ENCODE measurements around the gene IRF2BP1.

Gene IRF2BP1, protein sequence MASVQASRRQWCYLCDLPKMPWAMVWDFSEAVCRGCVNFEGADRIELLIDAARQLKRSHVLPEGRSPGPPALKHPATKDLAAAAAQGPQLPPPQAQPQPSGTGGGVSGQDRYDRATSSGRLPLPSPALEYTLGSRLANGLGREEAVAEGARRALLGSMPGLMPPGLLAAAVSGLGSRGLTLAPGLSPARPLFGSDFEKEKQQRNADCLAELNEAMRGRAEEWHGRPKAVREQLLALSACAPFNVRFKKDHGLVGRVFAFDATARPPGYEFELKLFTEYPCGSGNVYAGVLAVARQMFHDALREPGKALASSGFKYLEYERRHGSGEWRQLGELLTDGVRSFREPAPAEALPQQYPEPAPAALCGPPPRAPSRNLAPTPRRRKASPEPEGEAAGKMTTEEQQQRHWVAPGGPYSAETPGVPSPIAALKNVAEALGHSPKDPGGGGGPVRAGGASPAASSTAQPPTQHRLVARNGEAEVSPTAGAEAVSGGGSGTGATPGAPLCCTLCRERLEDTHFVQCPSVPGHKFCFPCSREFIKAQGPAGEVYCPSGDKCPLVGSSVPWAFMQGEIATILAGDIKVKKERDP

DNA sequence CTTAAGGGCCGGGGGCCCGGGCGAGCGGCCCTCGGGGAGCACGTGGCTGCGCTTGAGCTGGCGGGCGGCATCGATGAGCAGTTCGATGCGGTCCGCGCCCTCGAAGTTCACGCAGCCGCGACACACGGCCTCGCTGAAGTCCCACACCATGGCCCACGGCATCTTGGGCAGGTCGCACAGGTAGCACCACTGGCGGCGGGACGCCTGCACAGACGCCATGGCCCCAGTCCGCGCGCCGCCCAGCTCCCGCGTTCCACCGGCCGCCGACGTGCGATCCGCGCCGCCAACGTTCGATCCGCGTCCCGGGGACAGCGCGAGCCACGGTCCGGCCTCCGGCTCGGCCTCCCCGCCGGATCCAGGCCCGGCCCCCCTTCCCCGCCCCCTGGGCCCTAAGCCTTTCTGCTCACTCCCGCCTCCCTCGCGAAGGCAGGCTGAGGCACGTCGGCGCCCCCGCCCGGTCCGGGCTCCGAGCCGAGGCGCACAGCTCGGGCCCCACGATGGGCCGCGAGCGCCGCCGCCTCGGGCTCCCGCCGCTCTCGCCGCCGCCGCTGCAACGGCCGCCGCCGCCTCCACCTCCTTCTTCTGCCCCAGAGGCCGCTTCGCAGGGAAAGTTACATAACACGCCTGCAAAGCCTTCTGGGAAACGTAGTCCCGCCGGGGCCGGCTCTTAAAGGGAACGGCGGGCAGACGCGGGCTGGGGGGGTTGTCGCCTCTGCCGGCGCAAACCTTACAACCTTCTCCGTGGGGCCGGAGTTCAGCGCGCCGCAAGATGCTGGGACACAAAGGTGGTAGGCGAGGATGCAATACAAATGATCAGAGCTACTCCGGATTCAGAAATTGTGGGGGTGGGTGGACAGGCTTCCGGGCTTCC lies at the start of gene IRF2BP1:
Gene IRF2BP1, minus strand, starts transcription at position 586 of the 871 bp plus-strand sequence. Its CDS starts 367 bp downstream, at position 219.
- DNase-seq (ENCODE audit: low read depth in 2 of 2, low spot score in 1 of 2): peak; percentile 76 to 79

DNA sequence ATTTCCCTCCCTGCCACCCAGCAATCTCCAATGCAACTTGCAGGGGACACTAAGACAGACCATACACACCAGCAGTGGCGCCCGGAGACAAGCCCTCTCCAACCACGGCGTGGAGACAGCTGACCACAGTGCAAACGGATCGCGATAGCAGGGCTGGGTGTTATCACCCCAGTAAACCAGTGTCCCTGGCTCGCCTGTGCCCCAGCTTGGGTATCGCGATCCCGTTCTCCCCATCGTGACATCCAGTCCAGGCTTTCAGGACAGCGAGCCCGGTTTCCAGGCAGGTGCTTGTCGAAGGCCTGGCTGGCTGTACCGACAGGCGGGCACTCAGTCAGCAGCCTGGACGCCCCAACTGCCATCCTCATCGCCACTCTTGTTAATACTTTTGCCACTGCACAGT lies 49.3 kb upstream of the IRF2BP1 start:
- DNase-seq (ENCODE audit: low read depth in 2 of 2, low spot score in 1 of 2): no peak

DNA sequence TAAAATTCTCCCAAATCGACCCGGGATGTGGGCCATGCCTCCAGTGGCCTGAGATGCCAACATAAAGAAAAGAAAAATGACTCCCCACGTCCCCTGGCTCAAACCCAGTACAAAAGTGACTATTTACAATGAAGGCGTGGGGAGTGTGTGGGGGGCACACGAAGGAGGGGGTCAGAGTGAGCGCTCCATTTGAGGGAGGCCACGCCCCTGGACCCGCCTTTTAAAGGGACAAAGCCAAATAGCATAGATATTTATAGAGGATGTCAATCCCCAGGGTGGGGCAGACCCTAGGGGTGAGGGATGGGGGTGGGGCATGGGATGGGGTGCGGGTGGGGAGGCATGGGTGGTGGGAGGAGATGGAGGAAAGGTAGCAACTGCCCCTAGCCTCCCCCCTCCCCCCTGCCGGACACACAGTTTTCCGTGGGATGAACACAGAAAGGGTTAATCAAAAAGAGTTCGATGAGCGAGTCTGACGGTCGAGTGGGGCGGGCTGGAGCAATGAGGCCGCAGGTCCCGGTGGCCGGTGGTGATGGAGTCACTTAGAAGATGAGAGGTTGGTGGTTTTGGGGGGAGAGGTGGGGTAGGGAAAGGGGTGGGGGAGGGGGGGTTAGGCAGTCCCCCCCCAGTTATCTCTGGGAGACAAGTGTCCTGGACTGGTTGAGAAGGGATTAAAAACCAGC lies 48.8 kb upstream of the IRF2BP1 start:
- DNase-seq (ENCODE audit: low read depth in 2 of 2, low spot score in 1 of 2): no peak

DNA sequence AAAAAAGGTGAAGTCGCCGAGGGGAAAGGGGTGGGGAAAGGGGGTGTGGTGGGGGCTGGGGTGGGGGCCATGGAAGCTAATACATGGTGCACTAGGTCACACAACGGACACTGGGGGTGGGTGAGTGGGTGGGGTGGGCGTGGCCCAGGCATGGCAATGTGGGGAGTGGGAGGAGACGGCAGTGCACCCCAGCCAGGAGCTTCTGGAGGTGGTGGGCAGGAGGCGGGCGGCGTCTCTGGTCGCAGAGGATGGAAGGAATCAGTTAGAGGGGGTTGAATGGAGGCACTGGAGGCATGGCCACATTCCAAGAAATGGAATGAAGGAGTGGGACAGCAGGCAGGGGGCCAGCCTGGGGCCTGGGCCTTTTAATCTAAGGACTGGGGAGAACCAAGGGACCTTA lies 47.8 kb upstream of the IRF2BP1 start:
- no peak for DNase-seq (ENCODE audit: low read depth in 2 of 2, low spot score in 1 of 2)

DNA sequence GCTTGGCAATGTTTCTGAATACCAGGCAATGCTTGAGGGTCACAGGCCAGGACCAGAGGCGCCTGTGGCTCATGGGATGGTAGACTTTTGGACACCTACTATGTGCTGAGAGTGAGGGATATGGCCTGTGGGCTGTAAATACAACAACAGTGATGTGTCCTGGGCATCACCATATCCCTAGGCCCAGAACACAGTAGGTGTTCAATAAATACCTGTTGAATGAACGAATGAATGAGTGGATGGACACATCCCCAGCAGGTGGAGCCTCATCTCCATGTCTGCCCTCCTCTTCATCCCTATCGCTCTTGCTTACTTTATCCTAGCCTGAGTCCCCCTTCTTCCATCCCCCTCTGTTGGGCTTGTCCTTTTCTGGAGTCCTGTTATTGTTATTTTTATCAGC lies 45.1 kb upstream of the IRF2BP1 start:
- DNase-seq (ENCODE audit: low read depth in 2 of 2, low spot score in 1 of 2): no peak

DNA sequence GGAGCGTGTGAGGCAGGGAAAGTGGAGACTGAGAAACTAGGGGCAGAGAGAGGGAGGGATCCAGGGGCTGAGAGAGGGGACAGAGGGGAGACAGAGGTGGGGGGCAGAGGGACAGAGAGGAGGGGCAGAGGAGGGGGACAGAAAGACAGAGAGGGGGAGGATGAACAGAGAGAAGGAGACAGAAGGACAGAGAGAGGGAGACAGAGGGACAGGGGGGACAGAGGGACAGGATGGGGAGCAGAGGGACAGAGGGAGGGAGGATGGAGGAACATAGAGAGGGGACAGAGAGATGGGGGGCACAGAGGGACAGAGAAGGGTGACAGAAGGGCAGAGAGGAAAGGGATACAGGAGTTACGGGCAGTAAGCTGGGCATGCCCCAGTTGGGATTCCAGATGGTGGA lies 43.3 kb upstream of the IRF2BP1 start:
- DNase-seq (ENCODE audit: low read depth in 2 of 2, low spot score in 1 of 2): no peak

DNA sequence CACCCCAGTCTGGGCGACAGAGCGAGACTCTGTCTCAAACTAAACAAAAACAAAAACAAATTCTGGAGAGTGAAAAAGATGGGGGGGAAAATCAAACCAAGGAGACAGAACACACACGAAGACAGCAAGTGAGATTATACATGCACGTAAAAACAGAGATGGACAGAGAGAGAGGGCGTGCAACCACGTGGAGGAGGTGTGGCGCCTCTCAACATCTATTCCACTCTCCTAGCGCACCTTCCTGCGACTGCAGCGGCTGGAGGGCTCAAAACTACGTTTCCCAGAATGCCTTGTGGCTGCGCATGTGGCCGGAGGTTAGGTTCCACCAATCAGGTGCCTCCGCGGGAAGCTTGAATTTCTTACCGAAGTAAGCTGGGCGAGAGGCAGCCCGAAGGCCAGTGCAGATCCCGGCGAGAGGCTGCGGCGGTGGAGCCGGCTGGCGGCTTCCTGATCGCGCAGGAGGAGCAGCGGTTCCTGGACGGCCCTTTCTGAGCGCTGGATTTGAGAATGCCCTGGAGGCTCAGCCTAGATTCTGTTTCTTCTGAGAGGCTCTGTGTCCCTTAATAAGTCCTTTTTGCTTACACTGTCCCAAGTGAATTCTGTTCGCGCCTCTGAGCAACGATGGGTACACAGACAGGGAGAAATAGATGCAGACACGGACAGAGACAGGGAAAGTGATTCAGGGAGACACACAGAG lies 41.8 kb upstream of the IRF2BP1 start:
- DNase-seq (ENCODE audit: low read depth in 2 of 2, low spot score in 1 of 2): peak; percentile 54 to 78

DNA sequence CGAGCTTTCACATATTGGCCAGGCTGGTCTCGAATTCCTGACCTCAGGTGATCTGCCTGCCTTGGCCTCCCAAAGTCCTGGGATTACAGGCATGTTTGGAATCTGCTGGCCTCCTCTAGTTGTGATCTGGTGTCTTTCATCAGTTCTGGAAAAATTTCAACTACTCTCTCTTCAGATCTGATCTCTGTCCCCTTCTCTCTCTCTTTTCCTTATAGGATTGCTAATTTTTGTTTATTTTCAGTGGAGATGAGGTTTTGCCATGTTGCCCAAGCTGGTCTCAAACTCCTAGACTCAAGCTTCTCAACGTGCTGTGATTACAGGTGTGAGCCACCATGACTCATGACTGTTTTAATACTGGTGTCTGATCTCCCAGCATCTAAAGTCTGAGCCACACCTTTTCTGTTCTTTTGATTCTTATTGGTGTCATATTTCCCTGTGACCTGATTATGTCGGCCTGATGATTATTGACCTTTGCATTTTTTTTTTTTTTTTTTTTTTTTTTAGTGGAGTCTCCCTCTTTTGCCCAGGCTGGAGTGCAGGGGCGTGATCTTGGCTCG lies 39.0 kb upstream of the IRF2BP1 start:
- no peak for DNase-seq (ENCODE audit: low read depth in 2 of 2, low spot score in 1 of 2)

DNA sequence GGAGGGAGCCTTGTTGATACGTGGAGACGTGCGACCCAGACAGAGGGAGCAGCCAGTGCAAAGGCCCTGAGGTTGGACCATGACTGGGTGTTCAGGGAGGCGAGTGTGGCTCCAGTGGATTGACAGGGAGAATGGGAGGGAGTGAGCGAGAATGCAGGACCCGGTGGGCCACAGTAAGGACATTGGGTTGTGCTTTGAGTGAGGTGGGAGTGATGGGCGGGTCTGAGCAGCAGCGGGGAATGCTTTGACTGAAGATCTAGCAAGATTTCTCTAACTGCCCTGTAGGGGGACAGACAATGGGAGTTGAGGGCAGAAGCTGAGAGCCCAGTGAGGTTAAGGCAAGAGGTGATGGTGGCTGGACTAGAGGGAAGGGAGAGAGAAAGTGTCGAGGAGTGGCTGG lies 36.3 kb upstream of the IRF2BP1 start:
- no peak for DNase-seq (ENCODE audit: low read depth in 2 of 2, low spot score in 1 of 2)

DNA sequence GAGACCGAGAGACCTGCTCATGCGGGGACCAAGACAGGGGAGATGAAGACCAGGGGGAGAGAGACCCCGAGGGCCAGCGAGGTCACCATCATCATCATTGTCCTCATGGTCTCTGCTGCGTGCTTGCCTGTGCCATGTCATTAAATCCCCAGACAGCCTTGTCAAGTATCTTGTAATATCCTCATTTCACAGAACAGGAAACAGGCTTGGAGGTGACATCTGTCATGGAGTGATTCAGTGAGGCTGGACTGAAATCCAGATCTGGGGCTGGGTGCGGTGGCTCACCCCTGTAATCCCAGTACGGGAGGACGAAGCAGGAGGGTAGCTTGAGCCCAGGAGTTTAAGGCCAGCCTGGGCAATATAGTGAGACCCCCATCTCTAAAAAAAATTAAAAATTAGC lies 34.5 kb upstream of the IRF2BP1 start:
- no peak for DNase-seq (ENCODE audit: low read depth in 2 of 2, low spot score in 1 of 2)

DNA sequence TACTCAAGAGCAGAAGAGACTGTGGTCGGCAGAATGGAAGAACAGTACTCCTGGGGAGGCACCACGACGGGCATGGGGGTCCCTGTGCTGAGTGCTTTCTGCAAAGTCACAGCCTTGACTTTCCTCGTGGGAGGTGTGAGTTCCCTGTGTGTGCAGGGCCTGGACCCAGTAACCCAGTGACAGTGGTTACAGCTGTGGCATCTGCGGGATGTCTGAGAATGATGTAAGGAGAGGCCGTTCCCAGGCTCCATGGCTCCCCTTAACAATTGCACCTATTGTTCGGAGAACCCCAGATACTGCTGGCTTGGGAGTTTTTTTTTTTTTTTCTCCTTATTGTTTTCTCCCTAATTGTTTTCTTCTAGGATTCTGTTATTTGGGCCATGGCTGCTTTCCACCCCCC lies 33.7 kb upstream of the IRF2BP1 start:
- DNase-seq (ENCODE audit: low read depth in 2 of 2, low spot score in 1 of 2): no peak

DNA sequence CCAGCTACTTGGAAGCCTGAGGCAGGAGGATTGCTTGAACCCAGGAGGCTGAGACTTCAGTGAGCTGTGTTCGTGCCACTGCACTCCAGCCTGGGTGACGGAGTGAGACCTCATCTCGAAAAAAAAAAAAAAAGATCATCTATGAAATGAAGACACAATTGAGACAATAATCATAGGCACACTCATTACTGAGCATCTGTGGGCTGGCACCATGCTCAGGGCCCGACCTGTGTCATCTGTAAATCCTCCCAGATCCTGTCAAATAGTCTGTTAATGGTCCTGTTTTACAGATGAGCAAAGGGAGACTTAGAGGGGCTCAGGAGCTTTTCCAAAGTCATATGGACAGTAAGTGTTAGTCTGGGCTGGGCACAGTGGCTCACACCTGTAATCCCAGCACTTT lies 32.8 kb upstream of the IRF2BP1 start:
- DNase-seq (ENCODE audit: low read depth in 2 of 2, low spot score in 1 of 2): no peak

DNA sequence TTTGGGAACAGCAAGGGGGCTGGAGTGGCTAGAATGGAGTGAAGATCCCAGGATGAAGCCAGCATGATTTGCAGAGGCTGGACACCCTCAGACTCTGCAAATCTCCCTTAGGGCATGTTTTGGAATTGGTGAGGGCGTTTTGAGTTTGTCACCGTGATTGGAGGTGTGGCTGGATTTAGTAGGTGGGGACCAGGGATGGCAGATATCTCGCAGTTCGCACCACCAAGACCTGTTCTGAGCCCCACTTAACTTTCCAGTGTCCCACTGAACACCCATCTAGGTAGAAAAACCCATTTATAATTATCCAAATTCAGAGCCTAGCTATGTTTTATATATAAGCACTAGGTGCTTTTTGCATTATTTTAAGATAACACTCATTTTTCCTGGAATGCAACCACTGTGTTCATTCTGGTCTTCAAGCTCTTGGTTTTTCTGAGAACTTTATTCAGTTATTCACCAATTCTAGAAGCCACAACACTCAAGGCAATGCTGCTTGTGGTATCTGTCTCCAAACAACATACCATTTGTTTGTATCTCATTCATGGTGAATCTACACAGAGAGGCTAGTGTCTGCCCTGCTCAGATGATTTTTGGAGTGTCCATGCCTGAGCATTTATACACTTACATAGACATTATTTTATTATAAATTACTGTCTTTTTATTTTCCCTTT lies 31.6 kb upstream of the IRF2BP1 start:
- DNase-seq (ENCODE audit: low read depth in 2 of 2, low spot score in 1 of 2): no peak

DNA sequence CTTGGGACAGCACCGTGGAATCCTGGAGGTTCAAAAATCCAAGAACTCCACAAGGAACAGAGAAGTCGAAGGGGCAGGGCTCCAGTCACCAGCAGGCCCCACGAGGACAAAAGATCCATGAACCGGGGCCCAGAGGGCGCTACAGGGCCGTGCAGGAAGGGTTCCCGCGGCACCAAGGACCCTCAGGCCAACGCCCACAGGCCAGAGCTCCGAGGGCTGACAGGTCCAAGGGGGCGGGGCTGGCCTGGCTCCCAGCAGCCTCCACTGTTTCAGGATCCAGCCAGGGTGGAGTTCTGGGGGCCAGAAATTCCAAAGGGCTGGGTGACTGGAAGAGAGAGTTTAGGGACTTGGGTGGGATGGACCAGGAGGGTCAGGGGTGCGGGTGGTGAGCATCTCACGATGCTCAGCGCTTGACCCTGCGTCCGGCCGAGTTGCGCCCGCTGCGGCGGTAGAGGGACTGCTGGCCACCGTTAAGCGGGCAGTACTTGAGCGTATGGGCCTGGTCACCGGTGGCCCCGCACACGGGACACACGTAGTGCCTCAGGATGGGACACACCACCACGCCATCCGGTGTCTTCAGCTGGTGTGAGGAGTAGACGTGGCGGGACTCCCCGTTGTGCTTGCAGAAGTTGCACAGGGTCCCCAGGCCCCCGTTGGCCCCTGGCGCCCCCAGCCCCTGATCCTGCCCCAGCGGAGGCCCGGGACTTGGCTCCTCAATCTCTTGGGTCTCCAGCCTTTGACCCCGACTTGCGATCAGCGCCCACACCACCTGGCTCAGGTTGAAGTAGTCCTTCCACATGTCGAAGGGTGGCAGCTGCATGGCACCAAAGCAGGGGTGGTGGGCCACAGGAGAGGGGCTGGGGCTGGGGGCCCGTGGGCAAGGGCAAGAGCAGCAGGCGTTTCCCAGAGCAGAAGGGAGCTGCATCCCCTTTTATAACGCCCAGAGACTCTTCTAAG lies 28.2 kb upstream of the IRF2BP1 start, which contains the start of gene NANOS2:
Gene NANOS2, minus strand, starts transcription at position 905 of the 957 bp plus-strand sequence. Its CDS starts 85 bp downstream, at position 820.
- DNase-seq (ENCODE audit: low read depth in 2 of 2, low spot score in 1 of 2): no peak

DNA sequence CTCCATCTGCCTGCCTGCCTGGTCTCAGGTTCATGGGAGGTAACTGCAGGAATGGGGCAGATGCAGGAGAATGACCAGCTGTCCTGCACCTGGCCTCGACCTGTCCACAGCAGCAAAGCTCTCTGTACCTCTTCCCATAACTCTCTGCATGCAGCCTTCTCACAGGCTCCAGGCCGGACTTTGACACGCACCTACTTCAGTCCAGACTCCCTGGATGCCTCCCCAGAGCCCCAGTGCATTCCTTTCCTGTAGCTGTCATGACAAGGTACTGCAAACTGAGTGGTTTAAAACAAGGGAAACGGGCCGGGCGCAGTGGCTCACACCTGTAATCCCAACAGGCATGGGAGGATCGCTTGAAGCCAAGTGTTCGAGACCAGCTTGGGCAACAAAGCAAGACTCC lies 25.4 kb upstream of the IRF2BP1 start:
- no peak for DNase-seq (ENCODE audit: low read depth in 2 of 2, low spot score in 1 of 2)

DNA sequence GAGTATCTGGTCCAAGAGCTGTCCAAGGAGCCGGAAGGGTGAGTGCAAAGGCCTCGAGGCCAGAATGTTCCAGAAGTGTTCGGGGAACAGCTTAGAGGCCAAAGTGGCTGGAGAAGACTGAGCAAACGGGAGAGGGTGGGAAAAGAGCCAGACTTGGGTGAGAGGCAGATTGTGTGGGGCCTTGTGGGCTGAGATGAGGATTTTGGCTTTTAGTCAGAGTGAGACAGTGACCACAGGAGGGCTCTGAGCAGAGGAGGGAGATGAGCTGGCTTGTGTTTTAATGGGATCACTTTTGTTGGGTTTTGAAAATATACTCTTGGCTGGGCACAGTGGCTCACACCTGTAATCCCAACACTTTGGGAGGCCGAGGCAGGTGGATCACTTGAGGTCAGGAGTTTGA lies 23.0 kb upstream of the IRF2BP1 start:
- no peak for DNase-seq (ENCODE audit: low read depth in 2 of 2, low spot score in 1 of 2)

DNA sequence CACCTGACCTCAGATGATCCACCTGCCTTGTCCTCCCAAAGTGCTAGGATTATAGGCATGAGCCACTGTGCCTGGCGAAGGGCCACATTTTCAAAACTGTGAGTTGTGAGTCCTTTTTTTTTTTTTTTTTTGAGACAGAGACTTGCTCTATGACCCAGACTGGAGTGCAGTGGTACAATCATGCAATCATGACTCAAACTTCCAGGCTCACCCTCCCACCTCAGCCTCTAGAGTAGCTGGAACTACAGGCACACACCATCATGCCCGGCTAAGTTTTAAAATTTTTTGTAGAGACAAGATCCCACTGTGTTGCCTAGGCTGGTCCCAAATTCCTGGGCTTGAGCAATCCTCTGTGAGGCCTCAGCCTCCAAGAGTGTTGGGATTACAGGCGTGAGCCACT lies 20.3 kb upstream of the IRF2BP1 start:
- DNase-seq (ENCODE audit: low read depth in 2 of 2, low spot score in 1 of 2): no peak

DNA sequence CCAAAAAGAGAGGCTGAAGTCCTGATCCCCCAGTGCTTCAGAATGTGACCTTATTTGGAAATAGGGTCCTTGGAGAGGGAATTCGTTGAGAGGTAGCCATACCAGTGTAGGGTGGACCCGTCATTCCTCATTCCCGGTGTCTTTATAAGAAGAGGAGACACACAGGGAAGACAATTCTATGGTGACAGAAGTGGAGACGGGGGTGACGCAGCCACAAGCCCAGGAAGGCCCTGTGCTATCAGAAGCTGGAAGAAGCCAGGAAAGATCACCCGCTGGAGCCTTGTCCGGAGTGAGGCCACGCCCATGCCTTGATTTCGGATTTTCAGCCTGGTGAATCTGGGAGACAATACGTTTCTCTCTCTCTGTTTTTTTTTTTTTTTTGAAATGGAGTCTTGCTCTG lies 19.1 kb upstream of the IRF2BP1 start:
- no peak for DNase-seq (ENCODE audit: low read depth in 2 of 2, low spot score in 1 of 2)

Data from stimulated activated CD8-positive, alpha-beta memory T cell treated with anti-CD3 and anti-CD28 coated beads, Interleukin-4, amount 100 ng/mL, for 1 hour (primary cell).